Natural killer cell (primary cell): Measurements from ENCODE around the gene C1QL1. TPM values are rescaled to one million over a fixed set of nuclear protein-coding genes. Genes with fewer than 3 reads are reported as not detected.
A peak's percentile ranks its signal among the peaks of the same experiment; 100 is the strongest.

Experiments
- ATAC-seq, 3 donors: fragments of 150-1000 bp in 2 of 3; fragments of 200-7000 bp in 1 of 3; cut with Tn5 transposase; 1 replicate in 1 of 3; 2 replicates in 2 of 3; pipeline ENCODE4 v1.10.0; 2021; ENCODE audit warnings: mild to moderate bottlenecking in 2 of 3, moderate library complexity in 2 of 3
- DNase-seq, 2 donors: peaks; one replicate each; pipeline versions ENCODE4 v3.0.0 to v3.0.0-alpha.2; 2013 to 2021; ENCODE audit warnings: mixed read lengths in 1 of 2
- H3K27ac ChIP-seq: one replicate; pipeline ENCODE4 v1.5.1; 2013; ENCODE audit warnings: mild to moderate bottlenecking, low read length
- H3K27me3 ChIP-seq: one replicate; pipeline ENCODE4 v1.6.1; 2013; ENCODE audit warnings: low read length; ENCODE audit not compliant: control insufficient read depth, insufficient read depth
- H3K36me3 ChIP-seq: one replicate; pipeline ENCODE4 v1.6.1; 2013; ENCODE audit warnings: low read length; ENCODE audit not compliant: control insufficient read depth, insufficient read depth
- H3K4me1 ChIP-seq: one replicate; pipeline ENCODE4 v1.6.1; 2013; ENCODE audit warnings: low read length; ENCODE audit not compliant: control insufficient read depth, insufficient read depth
- H3K4me3 ChIP-seq: one replicate; pipeline ENCODE4 v1.5.1; 2013; ENCODE audit warnings: low read length
- H3K9me3 ChIP-seq: one replicate; pipeline ENCODE4 v1.6.1; 2013; ENCODE audit warnings: low read length; ENCODE audit not compliant: control insufficient read depth, insufficient read depth
- H3K27ac Mint-ChIP-seq, 2 donors: one replicate each; pipeline ENCODE4 v1.8.0; 2022; ENCODE audit warnings: mild to moderate bottlenecking in 2 of 2, mixed read lengths in 2 of 2, moderate library complexity in 1 of 2
- H3K27me3 Mint-ChIP-seq, 2 donors: one replicate each; pipeline ENCODE4 v1.8.0; 2022; ENCODE audit warnings: low read depth in 2 of 2, mixed read lengths in 2 of 2
- H3K36me3 Mint-ChIP-seq: one replicate; pipeline ENCODE4 v1.8.0; 2022; ENCODE audit warnings: mixed read lengths
- H3K4me1 Mint-ChIP-seq, 2 donors: one replicate each; pipeline ENCODE4 v1.8.0; 2022; ENCODE audit warnings: mixed read lengths in 2 of 2
- H3K4me3 Mint-ChIP-seq: one replicate; pipeline ENCODE4 v1.8.0; 2022; ENCODE audit warnings: mild to moderate bottlenecking, moderate library complexity, mixed read lengths
- H3K9me3 Mint-ChIP-seq, 2 donors: one replicate each; pipeline ENCODE4 v1.8.0; 2022; ENCODE audit warnings: mixed read lengths in 2 of 2
- WGBS: methylation state at CpG from one replicate; pipeline ENCODE4 v1.1.7; 2013; ENCODE audit warnings: missing lambda C conversion rate; ENCODE audit not compliant: insufficient coverage; 5-methylcytosine and 5-hydroxymethylcytosine counted together
- intact Hi-C: fragments of 100-400 bp; cut with micrococcal nuclease; formaldehyde crosslinking; loops from one replicate; pipeline ENCODE4 v1.14.2; 2022
- total RNA-seq, 4 donors: library from RNA; stranded (reverse); fragments of 120-200 nt in 1 of 4; gene quantifications; one replicate each; pipeline versions ENCODE4 v1.2.3 to v1.2.4, GENCODE V29; 2013 to 2022
- TF ChIP-seq, protein P1 (sequence below): fragments of 200-600 bp; IDR thresholded peaks from one replicate; pipeline ENCODE4 v1.8.0; 2022; ENCODE audit warnings: antibody characterized with exemption

Gene C1QL1
- total RNA-seq, 3 donors from 2014 or later (not counting 1 experiment from before 2014, with no cell fraction given), result not detected

DNA sequence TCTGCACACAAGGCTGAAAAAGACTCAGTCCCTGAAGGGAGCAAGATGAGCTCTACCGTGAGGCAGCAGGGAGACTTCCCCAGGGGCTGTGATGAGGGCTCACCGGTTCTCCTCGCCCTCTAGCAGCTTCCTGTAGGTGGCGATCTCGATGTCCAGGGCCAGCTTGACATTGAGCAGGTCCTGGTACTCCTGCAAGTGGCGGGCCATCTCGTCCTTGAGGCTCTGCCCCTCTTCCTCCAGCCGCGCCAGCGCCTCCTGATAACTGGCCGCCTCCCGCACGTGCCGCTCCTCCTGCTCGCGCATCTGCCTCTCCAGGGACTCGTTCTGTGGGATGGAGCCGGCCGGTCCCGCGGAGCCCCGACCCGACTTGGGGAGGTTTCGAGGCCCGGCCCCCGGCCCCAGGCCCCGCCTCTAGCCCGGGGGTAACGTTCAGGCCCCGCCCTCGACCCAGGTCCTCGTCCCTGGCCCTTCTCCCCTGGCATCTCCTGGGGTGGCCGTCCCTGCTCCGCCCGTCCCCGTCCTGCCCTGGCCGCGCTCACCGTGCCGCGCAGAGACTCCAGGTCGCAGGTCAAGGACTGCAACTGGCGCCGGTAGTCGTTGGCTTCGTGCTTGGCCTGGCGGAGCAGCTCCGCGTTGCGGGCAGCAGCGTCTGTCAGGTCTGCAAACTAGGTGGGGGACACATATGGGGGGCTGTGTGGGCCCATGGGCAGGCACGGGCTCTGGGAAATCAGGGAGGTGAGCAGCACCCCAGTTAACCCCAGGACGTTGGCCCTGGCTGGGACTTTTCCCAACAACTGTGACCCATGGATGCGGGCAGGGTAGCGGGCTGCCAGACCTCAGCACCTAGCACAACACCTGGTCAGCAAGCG, 56.7 kb downstream of the C1QL1 start:
- Histone ChIP-seq H3K27ac (no peak overlapping the region), H3K4me3 (no peak overlapping the region), H3K27me3 (peaks cover 10% of the 10 kb centered on the region), H3K36me3 (no peaks in the 10 kb centered on the region), H3K9me3 (no peaks in the 10 kb centered on the region), H3K4me1 (peaks cover 11% of the 10 kb centered on the region)
- ATAC-seq (peak; percentile 70 to 95 (median 90)), DNase-seq (peak; percentile 43 to 68)
- peaks cover 0 to 6% of the 10 kb centered on the region in 2 donors for H3K4me1 Mint-ChIP-seq
- TF ChIP-seq, protein P1, sequence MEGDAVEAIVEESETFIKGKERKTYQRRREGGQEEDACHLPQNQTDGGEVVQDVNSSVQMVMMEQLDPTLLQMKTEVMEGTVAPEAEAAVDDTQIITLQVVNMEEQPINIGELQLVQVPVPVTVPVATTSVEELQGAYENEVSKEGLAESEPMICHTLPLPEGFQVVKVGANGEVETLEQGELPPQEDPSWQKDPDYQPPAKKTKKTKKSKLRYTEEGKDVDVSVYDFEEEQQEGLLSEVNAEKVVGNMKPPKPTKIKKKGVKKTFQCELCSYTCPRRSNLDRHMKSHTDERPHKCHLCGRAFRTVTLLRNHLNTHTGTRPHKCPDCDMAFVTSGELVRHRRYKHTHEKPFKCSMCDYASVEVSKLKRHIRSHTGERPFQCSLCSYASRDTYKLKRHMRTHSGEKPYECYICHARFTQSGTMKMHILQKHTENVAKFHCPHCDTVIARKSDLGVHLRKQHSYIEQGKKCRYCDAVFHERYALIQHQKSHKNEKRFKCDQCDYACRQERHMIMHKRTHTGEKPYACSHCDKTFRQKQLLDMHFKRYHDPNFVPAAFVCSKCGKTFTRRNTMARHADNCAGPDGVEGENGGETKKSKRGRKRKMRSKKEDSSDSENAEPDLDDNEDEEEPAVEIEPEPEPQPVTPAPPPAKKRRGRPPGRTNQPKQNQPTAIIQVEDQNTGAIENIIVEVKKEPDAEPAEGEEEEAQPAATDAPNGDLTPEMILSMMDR, result peak; percentile 40
- H3K36me3 Mint-ChIP-seq, result no peaks in the 10 kb centered on the region
- intact Hi-C loops, result loop anchor here (5.0 kb wide), 1 partner anchor 186 kb away; no protein-coding TSS in a partner anchor
- no peak overlapping the region for H3K27ac Mint-ChIP-seq
- no peaks in the 10 kb centered on the region for H3K9me3 Mint-ChIP-seq
- H3K27me3 Mint-ChIP-seq, result peaks cover 24 to 28% of the 10 kb centered on the region in 2 donors
- H3K4me3 Mint-ChIP-seq, result no peak overlapping the region
- 14% methylated on average over 56 of the region's 56 CpGs for WGBS

DNA sequence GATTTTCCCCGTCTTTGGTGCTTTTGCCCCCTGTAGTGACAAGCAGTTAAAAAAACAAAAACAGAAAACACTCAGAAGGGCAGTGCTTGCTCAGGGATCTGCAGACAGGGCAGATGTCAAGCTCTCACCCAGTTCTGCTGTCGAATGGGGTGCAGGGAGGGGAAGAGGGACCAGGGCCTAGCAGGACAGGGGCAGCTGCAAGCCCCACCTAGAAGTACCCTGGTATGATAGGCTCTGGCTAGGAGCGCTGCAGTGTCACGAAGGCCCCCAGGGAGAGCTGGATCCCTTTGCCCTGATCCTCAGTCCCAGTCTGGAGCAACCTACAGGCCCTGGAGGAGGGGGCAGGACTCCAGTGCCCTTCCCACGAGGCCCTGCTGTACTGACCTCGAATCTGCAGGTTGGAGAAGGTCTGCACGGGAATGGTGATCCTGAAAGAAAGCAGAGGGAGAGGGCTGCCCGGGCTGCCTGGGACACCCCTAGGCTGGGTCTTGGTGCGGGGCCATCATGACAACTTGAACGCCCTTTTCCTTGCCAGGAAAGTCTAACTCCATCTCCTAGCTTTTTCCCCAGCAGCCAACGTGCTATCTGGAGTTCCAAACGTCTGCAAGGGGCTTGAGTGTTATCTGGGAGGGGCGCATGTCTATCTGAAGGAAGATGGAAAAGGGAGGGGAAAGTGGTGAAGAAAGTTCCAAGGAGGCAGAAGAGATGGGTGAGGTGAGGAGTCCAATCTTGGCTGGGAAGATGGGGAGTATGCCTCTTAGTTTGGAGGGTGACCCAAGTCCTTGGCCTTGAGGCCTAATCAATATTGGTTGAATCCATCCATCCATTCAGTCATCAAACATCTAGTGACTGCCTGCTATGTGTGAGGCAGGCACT, 57.6 kb downstream of the C1QL1 start:
- no peaks in the 10 kb centered on the region for H3K36me3 ChIP-seq
- H3K27me3 Mint-ChIP-seq, result peaks cover 24% of the 10 kb centered on the region in 2 donors
- H3K9me3 Mint-ChIP-seq, result no peaks in the 10 kb centered on the region
- H3K4me3 Mint-ChIP-seq, result no peak overlapping the region
- no peak overlapping the region for H3K27ac ChIP-seq
- TF ChIP-seq, protein P1, result no peak
- no peaks in the 10 kb centered on the region for H3K9me3 ChIP-seq
- H3K27me3 ChIP-seq, result peaks cover 10% of the 10 kb centered on the region
- no peak for DNase-seq
- H3K27ac Mint-ChIP-seq, result no peak overlapping the region
- no peak overlapping the region for H3K4me3 ChIP-seq
- peaks cover 0 to 6% of the 10 kb centered on the region in 2 donors for H3K4me1 Mint-ChIP-seq
- peaks cover 11% of the 10 kb centered on the region for H3K4me1 ChIP-seq
- intact Hi-C loops, result loop anchor here (5.0 kb wide), 1 partner anchor 187 kb away; no protein-coding TSS in a partner anchor
- 91% methylated on average over 12 of the region's 13 CpGs for WGBS
- no peaks in the 10 kb centered on the region for H3K36me3 Mint-ChIP-seq
- ATAC-seq, result no peak

Other genes with a start within 250 kb of the C1QL1 start
- gene ADAM11, start 209.3 kb downstream of the C1QL1 start, total RNA-seq, result under 1 TPM; 0.18 to 0.28 (median 0.28) TPM
- gene GJC1, start 138.0 kb downstream of the C1QL1 start, total RNA-seq, result under 1 TPM in 1 of 3 donors, not detected in 2; 0.16 TPM
- gene HIGD1B, start 120.4 kb downstream of the C1QL1 start, total RNA-seq, result not detected
- gene EFTUD2, start 68.9 kb downstream of the C1QL1 start, total RNA-seq, result 100 to 1,000 TPM; 135 to 178 (median 164) TPM
- not detected for gene GFAP, start 52.8 kb downstream of the C1QL1 start, total RNA-seq
- 1 to 10 TPM in 2 of 3 donors, under 1 TPM in 1; 0.53 to 1.3 (median 1.1) TPM for gene KIF18B, start 20.5 kb downstream of the C1QL1 start, total RNA-seq
- gene DCAKD, start 83.3 kb upstream of the C1QL1 start, total RNA-seq, result 10 to 100 TPM; 15.4 to 21.4 (median 21.1) TPM
- 10 to 100 TPM; 56.6 to 94.7 (median 77.6) TPM for gene NMT1, start 93.0 kb upstream of the C1QL1 start, total RNA-seq
- gene PLCD3, start 164.2 kb upstream of the C1QL1 start, total RNA-seq, result 1 to 10 TPM; 2.5 to 2.9 (median 2.5) TPM
- gene ACBD4, start 167.4 kb upstream of the C1QL1 start, total RNA-seq, result 10 to 100 TPM; 12.0 to 15.9 (median 14.2) TPM
- 10 to 100 TPM; 64.9 to 80.7 (median 79.8) TPM for gene HEXIM1, start 180.2 kb upstream of the C1QL1 start, total RNA-seq
- gene HEXIM2, start 193.6 kb upstream of the C1QL1 start, total RNA-seq, result 1 to 10 TPM; 4.1 to 5.3 (median 4.5) TPM